ENCODE results near the gene LAMTOR3.

DNA sequence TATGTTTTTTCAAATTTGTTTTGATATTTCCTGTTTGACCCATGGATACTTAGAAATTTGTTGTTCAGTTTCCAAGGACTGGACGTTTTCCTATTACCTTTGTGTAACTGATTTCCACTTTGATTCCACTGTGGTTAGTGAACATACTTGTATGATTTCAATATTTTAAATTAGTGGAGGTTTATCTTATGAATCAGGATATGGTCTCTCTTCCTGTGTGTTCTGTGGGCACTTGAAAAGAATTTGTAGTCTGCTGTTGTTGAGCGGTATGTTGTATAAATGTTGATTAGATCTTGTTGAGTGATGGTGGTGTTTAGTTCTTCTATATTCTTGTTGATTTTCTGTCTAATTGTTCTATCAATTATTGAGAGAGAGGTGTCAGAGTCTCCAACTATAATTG is 21.2 kb upstream of the LAMTOR3 start:
- TF ChIP-seq, protein P1, sequence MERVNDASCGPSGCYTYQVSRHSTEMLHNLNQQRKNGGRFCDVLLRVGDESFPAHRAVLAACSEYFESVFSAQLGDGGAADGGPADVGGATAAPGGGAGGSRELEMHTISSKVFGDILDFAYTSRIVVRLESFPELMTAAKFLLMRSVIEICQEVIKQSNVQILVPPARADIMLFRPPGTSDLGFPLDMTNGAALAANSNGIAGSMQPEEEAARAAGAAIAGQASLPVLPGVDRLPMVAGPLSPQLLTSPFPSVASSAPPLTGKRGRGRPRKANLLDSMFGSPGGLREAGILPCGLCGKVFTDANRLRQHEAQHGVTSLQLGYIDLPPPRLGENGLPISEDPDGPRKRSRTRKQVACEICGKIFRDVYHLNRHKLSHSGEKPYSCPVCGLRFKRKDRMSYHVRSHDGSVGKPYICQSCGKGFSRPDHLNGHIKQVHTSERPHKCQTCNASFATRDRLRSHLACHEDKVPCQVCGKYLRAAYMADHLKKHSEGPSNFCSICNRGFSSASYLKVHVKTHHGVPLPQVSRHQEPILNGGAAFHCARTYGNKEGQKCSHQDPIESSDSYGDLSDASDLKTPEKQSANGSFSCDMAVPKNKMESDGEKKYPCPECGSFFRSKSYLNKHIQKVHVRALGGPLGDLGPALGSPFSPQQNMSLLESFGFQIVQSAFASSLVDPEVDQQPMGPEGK (CRISPR knock-in tag; IDR thresholded peaks at IDR 0.05; ENCODE audit: borderline replicate concordance) = no peak
- TF ChIP-seq ZNF70 (CRISPR knock-in tag; IDR thresholded peaks at IDR 0.05) = no peak
- TF ChIP-seq BACH2 (CRISPR knock-in tag; IDR thresholded peaks at IDR 0.05; ENCODE audit: borderline replicate concordance) = no peak
- TF ChIP-seq TOX (CRISPR knock-in tag; IDR thresholded peaks at IDR 0.05; ENCODE audit: borderline replicate concordance) = no peak
- TF ChIP-seq ZFP30 (CRISPR knock-in tag; IDR thresholded peaks at IDR 0.05) = no peak
- TF ChIP-seq ZFP3 (CRISPR knock-in tag; IDR thresholded peaks at IDR 0.05) = no peak
- TF ChIP-seq, protein P2, sequence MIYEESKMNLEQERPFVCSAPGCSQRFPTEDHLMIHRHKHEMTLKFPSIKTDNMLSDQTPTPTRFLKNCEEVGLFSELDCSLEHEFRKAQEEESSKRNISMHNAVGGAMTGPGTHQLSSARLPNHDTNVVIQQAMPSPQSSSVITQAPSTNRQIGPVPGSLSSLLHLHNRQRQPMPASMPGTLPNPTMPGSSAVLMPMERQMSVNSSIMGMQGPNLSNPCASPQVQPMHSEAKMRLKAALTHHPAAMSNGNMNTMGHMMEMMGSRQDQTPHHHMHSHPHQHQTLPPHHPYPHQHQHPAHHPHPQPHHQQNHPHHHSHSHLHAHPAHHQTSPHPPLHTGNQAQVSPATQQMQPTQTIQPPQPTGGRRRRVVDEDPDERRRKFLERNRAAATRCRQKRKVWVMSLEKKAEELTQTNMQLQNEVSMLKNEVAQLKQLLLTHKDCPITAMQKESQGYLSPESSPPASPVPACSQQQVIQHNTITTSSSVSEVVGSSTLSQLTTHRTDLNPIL (CRISPR knock-in tag; IDR thresholded peaks at IDR 0.05; ENCODE audit: low read depth) = no peak
- TF ChIP-seq ARNTL (CRISPR knock-in tag; IDR thresholded peaks at IDR 0.05; ENCODE audit: borderline replicate concordance, low read depth) = no peak
- no peak for TF ChIP-seq POU6F1 (CRISPR knock-in tag; IDR thresholded peaks at IDR 0.05; ENCODE audit: borderline replicate concordance, low read depth)
- TF ChIP-seq ISL1 (CRISPR knock-in tag; IDR thresholded peaks at IDR 0.05) = no peak
- no peak for TF ChIP-seq OSR1 (CRISPR knock-in tag; IDR thresholded peaks at IDR 0.05)
